Esophagus muscularis mucosa (tissue), 3 donors: ENCODE data around the gene PRKN.

Experiments used
- POLR2A ChIP-seq: fragments of 450-650 bp; IDR thresholded peaks from one replicate; pipeline ENCODE4 v1.6.1; 2017; ENCODE audit warnings: antibody characterized with exemption, moderate library complexity, mild to moderate bottlenecking, low read depth
- POLR2AphosphoS5 ChIP-seq, 2 donors: sonication (generic); formaldehyde crosslinking; IDR thresholded peaks; one replicate each; pipeline ENCODE4 v1.6.1; 2017; ENCODE audit warnings: antibody characterized with exemption in 2 of 2
- TF ChIP-seq, protein P1 (sequence below), 3 experiments: fragments of 200-600 bp in 2 of 3; fragments of 450-650 bp in 1 of 3; sonication (generic) in 2 of 3; IDR thresholded peaks; one replicate each; pipeline ENCODE4 v1.5.1; 2017 to 2019; ENCODE audit warnings: antibody characterized with exemption in 3 of 3, mild to moderate bottlenecking in 2 of 3, moderate library complexity in 1 of 3

DNA sequence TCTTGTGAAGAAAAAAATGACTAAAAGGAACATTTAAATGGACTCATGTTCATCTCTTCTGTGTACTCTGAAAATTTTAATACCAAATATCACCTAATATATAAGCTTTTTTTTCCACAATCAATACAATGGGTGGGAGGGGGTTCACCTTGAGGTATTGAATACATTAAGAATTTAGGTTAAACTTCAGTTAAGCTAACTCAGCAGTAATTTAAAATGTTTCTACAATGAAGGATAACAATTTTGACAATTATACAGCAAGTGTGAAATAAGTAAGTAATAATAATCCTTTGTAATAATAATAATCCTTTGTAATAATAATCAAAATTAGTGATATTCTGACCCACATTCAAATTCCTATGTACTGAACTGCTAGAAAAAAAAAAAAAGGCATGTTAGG is 136.0 kb downstream of the PRKN start:
- TF ChIP-seq, protein P1, sequence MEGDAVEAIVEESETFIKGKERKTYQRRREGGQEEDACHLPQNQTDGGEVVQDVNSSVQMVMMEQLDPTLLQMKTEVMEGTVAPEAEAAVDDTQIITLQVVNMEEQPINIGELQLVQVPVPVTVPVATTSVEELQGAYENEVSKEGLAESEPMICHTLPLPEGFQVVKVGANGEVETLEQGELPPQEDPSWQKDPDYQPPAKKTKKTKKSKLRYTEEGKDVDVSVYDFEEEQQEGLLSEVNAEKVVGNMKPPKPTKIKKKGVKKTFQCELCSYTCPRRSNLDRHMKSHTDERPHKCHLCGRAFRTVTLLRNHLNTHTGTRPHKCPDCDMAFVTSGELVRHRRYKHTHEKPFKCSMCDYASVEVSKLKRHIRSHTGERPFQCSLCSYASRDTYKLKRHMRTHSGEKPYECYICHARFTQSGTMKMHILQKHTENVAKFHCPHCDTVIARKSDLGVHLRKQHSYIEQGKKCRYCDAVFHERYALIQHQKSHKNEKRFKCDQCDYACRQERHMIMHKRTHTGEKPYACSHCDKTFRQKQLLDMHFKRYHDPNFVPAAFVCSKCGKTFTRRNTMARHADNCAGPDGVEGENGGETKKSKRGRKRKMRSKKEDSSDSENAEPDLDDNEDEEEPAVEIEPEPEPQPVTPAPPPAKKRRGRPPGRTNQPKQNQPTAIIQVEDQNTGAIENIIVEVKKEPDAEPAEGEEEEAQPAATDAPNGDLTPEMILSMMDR (IDR thresholded peaks at IDR 0.05) = no peak
- TF ChIP-seq POLR2A = no peak
- TF ChIP-seq POLR2AphosphoS5 (IDR thresholded peaks at IDR 0.05) = no peak
